ENCODE data around the gene LIX1L.

GRCh38 chr1:145891143-145891542 is 66.7 kb downstream of the LIX1L start:
- TF ChIP-seq POLR2A (IDR thresholded peaks at IDR 0.05; ENCODE audit: low read depth, low read length) (no peak), RAD21 (IDR thresholded peaks at IDR 0.05; ENCODE audit: low read length) (no peak)

All from IMR-90 (cell line).